GM12878 (cell line): Measurements from ENCODE around the gene DEXI. TPM values are rescaled to one million over a fixed set of nuclear protein-coding genes. Genes with fewer than 3 reads are reported as not detected.

Experiments
- ATAC-seq: fragments of 200-7000 bp; cut with Tn5 transposase; 3 replicates; pipeline ENCODE4 v1.9.1; 2020; ENCODE audit warnings: mild to moderate bottlenecking, moderate library complexity
- BruUV-seq: library from RNA; stranded (reverse); fragments of 400-500 nt; replicated peaks from 2 replicates; lab custom pipeline; 2021; lab: Mats Ljungman, UMichigan
- CTCF ChIA-PET: fragments of 300-600 bp; sonication (Branson Sonifier 250); formaldehyde crosslinking; extraction: SDS; loops from one replicate; lab custom pipeline; 2021; ENCODE audit warnings: inconsistent platforms; lab: Yijun Ruan, JAX
- POLR2A ChIA-PET: fragments of 350-600 bp; formaldehyde crosslinking; extraction: SDS; loops from one replicate; lab custom pipeline; 2021; ENCODE audit warnings: inconsistent platforms; lab: Charles Lee
- RAD21 ChIA-PET: fragments of 300-600 bp; sonication (Branson Sonifier 250); formaldehyde crosslinking; loops from one replicate; lab custom pipeline; 2023; ENCODE audit warnings: antibody characterized with exemption; ENCODE audit not compliant: unreplicated experiment; lab: Charles Lee
- SMC1A ChIA-PET: fragments of 300-600 bp; sonication (Branson Sonifier 250); formaldehyde crosslinking; loops from one replicate; lab custom pipeline; 2023; ENCODE audit not compliant: unreplicated experiment, uncharacterized antibody; lab: Charles Lee
- DNase-seq: peaks from one replicate; pipeline ENCODE4 v3.0.0-alpha.2; 2011; ENCODE audit warnings: low read depth, low spot score
- FAIRE-seq: peaks from 3 replicates; lab custom pipeline; 2011; peaks lifted over from hg19 to GRCh38; lab: Jason Lieb, UNC
- H2AFZ ChIP-seq: 2 replicates; pipeline ENCODE4 v1.6.0; 2011; ENCODE audit warnings: low read depth, low read length, control low read depth; ENCODE audit not compliant: control insufficient read depth
- H3K27ac ChIP-seq: 2 replicates; pipeline ENCODE4 v1.5.1; 2011; ENCODE audit warnings: control low read depth; ENCODE audit not compliant: control insufficient read depth, insufficient read depth
- H3K27me3 ChIP-seq, 2 experiments: replicated peaks in 1 of 2; 2 replicates each; pipeline versions ENCODE4 v1.6.0 to v1.6.1; 2011; ENCODE audit warnings: low read length in 1 of 2; ENCODE audit not compliant: control insufficient read depth in 2 of 2, insufficient read depth in 2 of 2
- H3K36me3 ChIP-seq, 2 experiments: 2 replicates each; pipeline ENCODE4 v1.5.1; 2011; ENCODE audit warnings: low read length in 1 of 2; ENCODE audit not compliant: control insufficient read depth in 2 of 2, insufficient read depth in 2 of 2
- H3K4me1 ChIP-seq: 2 replicates; pipeline ENCODE4 v1.6.1; 2011; ENCODE audit warnings: mild to moderate bottlenecking, low read length, moderate library complexity, mixed read lengths; ENCODE audit not compliant: control insufficient read depth, insufficient read depth
- H3K4me2 ChIP-seq: 2 replicates; pipeline ENCODE4 v1.6.0; 2011; ENCODE audit warnings: control low read depth; ENCODE audit not compliant: control insufficient read depth, insufficient read depth
- H3K4me3 ChIP-seq: fragments of 200-600 bp; sonication (generic); 2 replicates; pipeline ENCODE4 v1.5.1; 2016
- H3K79me2 ChIP-seq: 2 replicates; pipeline ENCODE4 v1.6.0; 2011; ENCODE audit warnings: low read length; ENCODE audit not compliant: control insufficient read depth, insufficient read depth
- H3K9ac ChIP-seq: 2 replicates; pipeline ENCODE4 v1.8.0; 2011; ENCODE audit warnings: low read length, control low read depth, mixed read lengths; ENCODE audit not compliant: control insufficient read depth, insufficient read depth
- H3K9me3 ChIP-seq: replicated peaks from 3 replicates; pipeline ENCODE4 v1.5.1; 2011; ENCODE audit warnings: mild to moderate bottlenecking, low read length; ENCODE audit not compliant: control insufficient read depth, insufficient read depth
- H4K20me1 ChIP-seq: 2 replicates; pipeline ENCODE4 v1.6.0; 2011; ENCODE audit not compliant: control insufficient read depth, insufficient read depth
- ATF2 ChIP-seq: IDR thresholded peaks from 2 replicates; pipeline ENCODE4 v1.6.1; 2012; ENCODE audit warnings: low read length, inconsistent platforms
- BMI1 ChIP-seq: fragments of 450-650 bp; IDR thresholded peaks from 2 replicates; pipeline ENCODE4 v1.6.1; 2016; ENCODE audit warnings: mild to moderate bottlenecking, moderate library complexity, borderline replicate concordance
- BRCA1 ChIP-seq: IDR thresholded peaks from 2 replicates; pipeline ENCODE4 v1.6.1; 2011; ENCODE audit warnings: low read depth, low read length, improper control_type of control experiment
- CBX3 ChIP-seq: fragments of 200-600 bp; sonication (generic); IDR thresholded peaks from 2 replicates; pipeline ENCODE4 v1.6.1; 2016; ENCODE audit warnings: low read depth, borderline replicate concordance
- CBX5 ChIP-seq: sonication (generic); IDR thresholded peaks from 2 replicates; pipeline ENCODE4 v1.6.1; 2016; ENCODE audit warnings: low read depth, moderate library complexity, mild to moderate bottlenecking, inconsistent platforms
- EED ChIP-seq: sonication (generic); IDR thresholded peaks from 2 replicates; pipeline ENCODE4 v1.6.1; 2016; ENCODE audit warnings: antibody characterized with exemption, low read depth
- FOXM1 ChIP-seq: IDR thresholded peaks from 2 replicates; pipeline ENCODE4 v1.6.1; 2012; ENCODE audit warnings: low read depth, mild to moderate bottlenecking, inconsistent platforms, low read length, moderate library complexity
- HDGF ChIP-seq: fragments of 450-650 bp; IDR thresholded peaks from 2 replicates; pipeline ENCODE4 v1.6.1; 2016; ENCODE audit warnings: antibody characterized with exemption
- IKZF2 ChIP-seq, 2 experiments: fragments of 450-650 bp; IDR thresholded peaks; 2 replicates each; pipeline ENCODE4 v1.6.1; 2017; ENCODE audit warnings: mild to moderate bottlenecking in 2 of 2, moderate library complexity in 2 of 2
- NBN ChIP-seq: fragments of 450-650 bp; IDR thresholded peaks from 2 replicates; pipeline ENCODE4 v1.6.1; 2016
- NRF1 ChIP-seq: conservative IDR thresholded peaks from 2 replicates; pipeline ENCODE4 v1.6.1; 2011; ENCODE audit warnings: mild to moderate bottlenecking, low read depth, low read length, improper control_type of control experiment
- SKIL ChIP-seq: fragments of 450-650 bp; IDR thresholded peaks from 2 replicates; pipeline ENCODE4 v1.6.1; 2017; ENCODE audit warnings: mild to moderate bottlenecking, low read depth, inconsistent platforms; ENCODE audit not compliant: poor library complexity, severe bottlenecking
- SMAD5 ChIP-seq: IDR thresholded peaks from 2 replicates; pipeline ENCODE4 v1.6.1; 2016; ENCODE audit warnings: antibody characterized with exemption, low read depth
- SMC3 ChIP-seq: IDR thresholded peaks from 2 replicates; pipeline ENCODE4 v1.6.1; 2011; ENCODE audit warnings: low read length, improper control_type of control experiment, borderline replicate concordance
- SP1 ChIP-seq: IDR thresholded peaks from one replicate; pipeline ENCODE4 v1.6.1; 2011; ENCODE audit warnings: low read depth, low read length
- YY1 ChIP-seq: IDR thresholded peaks from 2 replicates; pipeline ENCODE4 v1.6.1; 2011; ENCODE audit warnings: low read depth, mild to moderate bottlenecking, low read length
- ZNF592 ChIP-seq: fragments of 450-650 bp; IDR thresholded peaks from 2 replicates; pipeline ENCODE4 v1.6.1; 2017; ENCODE audit warnings: mild to moderate bottlenecking, moderate library complexity
- ZNF622 ChIP-seq: fragments of 450-650 bp; IDR thresholded peaks from 2 replicates; pipeline ENCODE4 v1.6.1; 2017; ENCODE audit warnings: mild to moderate bottlenecking, inconsistent platforms
- WGBS: methylation state at CpG from one replicate; pipeline ENCODE4 v1.1.6; 2016; ENCODE audit warnings: low lambda C conversion rate; ENCODE audit not compliant: insufficient replicate concordance, insufficient coverage; ENCODE audit errors: missing lambda C conversion rate; 5-methylcytosine and 5-hydroxymethylcytosine counted together
- in situ Hi-C: fragments of 300-500 bp; cut with MboI; formaldehyde crosslinking; loops from 9 replicates; pipeline ENCODE4 v1.14.3; 2018; ENCODE audit warnings: mixed read lengths
- intact Hi-C: fragments of 100-400 bp; cut with micrococcal nuclease; formaldehyde crosslinking; loops from one replicate; pipeline ENCODE4 v1.14.2; 2022; ENCODE audit not compliant: unreplicated experiment
- polyA plus RNA-seq, 11 experiments: library from polyadenylated mRNA; depleted of rRNA in 4 of 11; unstranded in 6 of 11; stranded (reverse) in 5 of 11; fragments of >200 nt; fragmentation: Nextera tagmentation in 4 of 11; fragmentation: Illumina TruSeq in 1 of 11; extraction: Ambion mirVana in 4 of 11; extraction: Trizol in 1 of 11; gene quantifications; 1 replicate in 1 of 11; 2 replicates in 10 of 11; pipeline versions ENCODE4 v1.2.1 to v1.2.3, GENCODE V29; 2011 to 2016; ENCODE audit warnings: inconsistent platforms in 2 of 11, missing spikeins in 2 of 11, low read depth in 1 of 11
- total RNA-seq, 4 experiments: library from RNA; depleted of rRNA in 3 of 4; stranded (reverse); fragments of >200 nt in 3 of 4; fragmentation: Illumina TruSeq in 1 of 4; extraction: Trizol in 1 of 4; gene quantifications; 2 replicates each; pipeline versions ENCODE4 v1.2.1 to v1.2.3, GENCODE V29; 2013 to 2021

Gene DEXI
- total and polyA plus RNA-seq, 10 of the 15 experiments (the other 5 are each of a cell fraction or from before 2014, with no cell fraction given) = 1.4 to 26.3 (median 18.4) TPM

GRCh38 chr16:10971560-10971961, 29.3 kb upstream of the DEXI start:
- peaks cover 20 to 24% of the 10 kb centered on the region in 2 experiments for H3K36me3 ChIP-seq
- H3K9ac ChIP-seq = no peak overlapping the region
- TSS peak; percentile 5 for BruUV-seq
- ATAC-seq = peak; percentile 68
- FAIRE-seq = no peak
- CTCF ChIA-PET = interaction anchor here (0.6 to 3.5 kb wide), 42 partner anchors 8 to 669 kb away, joined by 3 to 27 read pairs (median 3); partner anchors contain the start of genes PRM2 and SOCS1
- H3K79me2 ChIP-seq = no peaks in the 10 kb centered on the region; the same call in 1 of the 2 replicates
- SMC1A ChIA-PET = interaction anchor here (0.6 to 2.6 kb wide), 19 partner anchors 9 to 406 kb away, joined by 3 to 12 read pairs (median 5); partner anchors contain the start of gene SOCS1
- no peak overlapping the region for H3K4me3 ChIP-seq
- WGBS = 64% methylated on average over 3 of the region's 3 CpGs
- H3K4me1 ChIP-seq = peaks cover 4% of the 10 kb centered on the region
- H3K27me3 ChIP-seq = no peaks in the 10 kb centered on the region
- POLR2A ChIA-PET = interaction anchor here (0.5 to 1.0 kb wide), 6 partner anchors 107 to 447 kb away, joined by 3 to 4 read pairs (median 3); partner anchors contain the start of gene SOCS1
- H4K20me1 ChIP-seq = no peaks in the 10 kb centered on the region
- H3K4me2 ChIP-seq = no peak overlapping the region
- H3K27ac ChIP-seq = no peak overlapping the region
- H3K9me3 ChIP-seq = no peaks in the 10 kb centered on the region
- intact Hi-C loops (loop anchor here (5.0 kb wide), 1 partner anchor 426 kb away; no protein-coding TSS in a partner anchor), in situ Hi-C loops (loop anchor here (25.0 kb wide), 1 partner anchor 691 kb away; the partner anchor contains the start of gene SNN)
- RAD21 ChIA-PET = interaction anchor here (0.6 to 4.7 kb wide), 17 partner anchors 8 to 560 kb away, joined by 3 to 39 read pairs (median 3); partner anchors contain the start of gene SOCS1
- DNase-seq = no peak
- no peak overlapping the region for H2AFZ ChIP-seq
- TF ChIP-seq SP1 = no peak
- no peak for TF ChIP-seq SKIL
- peak; percentile 78 for TF ChIP-seq EED
- peak; percentile 30; the same call in 1 of the 2 replicates for TF ChIP-seq YY1
- no peak for TF ChIP-seq SMAD5
- peak; percentile 75 to 82 for TF ChIP-seq IKZF2 (IDR thresholded peaks at IDR 0.05)
- no peak for TF ChIP-seq BMI1
- no peak for TF ChIP-seq ZNF592
- no peak for TF ChIP-seq NRF1
- no peak for TF ChIP-seq ATF2
- TF ChIP-seq NBN = no peak
- TF ChIP-seq ZNF622 = no peak
- TF ChIP-seq BRCA1 = no peak
- no peak for TF ChIP-seq CBX5
- peak; percentile 81 for TF ChIP-seq SMC3
- no peak for TF ChIP-seq HDGF
- TF ChIP-seq CBX3 = no peak
- no peak for TF ChIP-seq FOXM1
